Esophagus squamous epithelium (tissue), 4 donors: ENCODE results near the gene SYNPO2.

Experiments
- CTCF ChIP-seq, 6 experiments: fragments of 450-650 bp in 4 of 6; fragments of 200-600 bp in 2 of 6; sonication (generic) in 2 of 6; IDR thresholded peaks; one replicate each; pipeline ENCODE4 v1.5.1; 2016 to 2019; ENCODE audit warnings: antibody characterized with exemption in 6 of 6, mild to moderate bottlenecking in 4 of 6, moderate library complexity in 4 of 6
- POLR2A ChIP-seq, 4 donors: fragments of 450-650 bp; IDR thresholded peaks; one replicate each; pipeline ENCODE4 v1.6.1; 2017; ENCODE audit warnings: antibody characterized with exemption in 4 of 4, mild to moderate bottlenecking in 4 of 4, moderate library complexity in 3 of 4

DNA sequence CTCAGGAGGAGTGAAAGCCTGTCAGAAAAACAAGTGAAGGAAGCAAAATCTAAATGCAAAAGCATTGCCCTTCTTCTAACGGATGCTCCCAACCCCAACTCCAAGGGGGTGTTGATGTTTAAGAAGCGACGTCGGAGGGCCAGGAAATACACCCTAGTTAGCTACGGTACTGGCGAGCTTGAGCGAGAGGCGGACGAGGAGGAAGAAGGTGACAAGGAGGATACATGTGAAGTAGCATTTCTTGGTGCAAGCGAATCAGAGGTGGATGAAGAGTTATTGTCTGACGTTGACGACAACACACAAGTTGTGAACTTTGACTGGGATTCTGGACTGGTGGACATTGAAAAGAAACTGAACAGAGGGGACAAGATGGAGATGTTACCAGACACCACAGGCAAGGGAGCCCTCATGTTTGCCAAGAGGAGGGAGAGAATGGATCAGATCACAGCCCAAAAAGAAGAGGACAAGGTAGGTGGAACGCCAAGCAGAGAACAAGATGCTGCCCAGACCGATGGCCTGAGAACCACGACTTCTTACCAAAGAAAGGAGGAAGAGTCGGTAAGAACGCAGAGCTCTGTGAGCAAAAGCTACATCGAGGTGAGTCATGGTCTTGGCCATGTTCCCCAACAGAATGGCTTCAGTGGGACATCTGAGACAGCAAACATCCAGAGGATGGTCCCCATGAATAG is 141.3 kb downstream of the SYNPO2 start:
- TF ChIP-seq CTCF (IDR thresholded peaks at IDR 0.05) (no peak), POLR2A (IDR thresholded peaks at IDR 0.05) (no peak)
